ENCODE results near the gene TYSND1.

GRCh38 chr10:70135684-70136083 lies 10.8 kb downstream of the TYSND1 start:
- TF ChIP-seq CTCF (IDR thresholded peaks at IDR 0.05) (no peak), POLR2A (IDR thresholded peaks at IDR 0.05) (no peak)

Measured in prostate gland (tissue), 2 donors.